ENCODE measurements around the gene CDH24.
A peak's percentile ranks its signal among the peaks of the same experiment; 100 is the strongest.
"Not testable (repeated sequence)": the region's sequence is repeated elsewhere in the genome, so short reads cannot be mapped to it uniquely, and the experiment has no call there.

CDH24 gene

DNA sequence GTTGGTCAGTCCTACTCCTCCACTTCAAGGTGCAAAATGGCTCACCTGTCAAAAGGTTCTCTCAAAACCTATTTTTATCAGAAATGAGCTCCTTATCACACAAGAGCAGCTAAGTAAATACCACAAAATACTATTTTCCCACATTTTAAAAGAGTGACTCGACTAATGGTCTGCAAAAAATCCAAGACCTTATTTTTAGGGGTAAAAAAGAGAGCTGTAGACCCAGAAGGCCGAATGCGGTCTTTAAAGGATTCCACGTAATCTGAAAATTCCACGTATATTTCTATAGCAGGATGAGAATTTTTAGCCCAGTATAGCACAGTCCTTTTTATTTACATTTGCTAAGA is 51.2 kb downstream of the CDH24 start:
- DNase-seq, result no peak

DNA sequence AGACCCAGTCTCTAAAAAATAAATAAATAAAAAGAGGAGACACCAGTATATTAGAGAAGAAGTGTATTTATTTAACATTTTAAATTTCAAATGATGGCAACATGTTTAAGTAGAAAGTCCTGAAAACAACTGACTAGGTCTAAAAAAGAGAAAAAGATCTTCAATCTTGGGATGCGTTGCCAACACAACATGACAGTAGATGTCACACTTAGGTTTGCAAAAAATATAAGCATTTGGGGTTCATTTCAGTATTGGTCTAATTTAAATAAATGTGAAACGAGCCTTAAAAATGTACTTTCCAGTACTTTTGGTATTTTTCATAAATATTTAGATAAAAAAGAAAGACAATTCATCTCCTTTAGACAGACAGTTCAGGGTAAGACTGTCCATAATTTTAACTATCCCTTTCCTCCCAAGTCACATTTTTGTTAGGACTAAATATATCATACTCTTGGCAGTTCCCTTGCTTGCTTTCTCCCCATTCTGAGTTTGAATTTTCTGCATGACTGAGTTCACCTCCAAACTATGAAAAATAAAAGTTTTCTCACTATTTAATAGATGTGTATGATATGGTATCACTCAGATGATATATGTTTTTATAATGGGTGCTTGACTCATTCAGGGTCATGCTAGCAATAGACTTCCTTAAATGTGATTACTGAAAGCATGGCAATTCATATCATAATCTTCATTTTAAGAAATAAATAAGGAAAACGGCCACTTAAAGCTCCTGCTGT is 51.7 kb downstream of the CDH24 start:
- TF ChIP-seq, protein P1, sequence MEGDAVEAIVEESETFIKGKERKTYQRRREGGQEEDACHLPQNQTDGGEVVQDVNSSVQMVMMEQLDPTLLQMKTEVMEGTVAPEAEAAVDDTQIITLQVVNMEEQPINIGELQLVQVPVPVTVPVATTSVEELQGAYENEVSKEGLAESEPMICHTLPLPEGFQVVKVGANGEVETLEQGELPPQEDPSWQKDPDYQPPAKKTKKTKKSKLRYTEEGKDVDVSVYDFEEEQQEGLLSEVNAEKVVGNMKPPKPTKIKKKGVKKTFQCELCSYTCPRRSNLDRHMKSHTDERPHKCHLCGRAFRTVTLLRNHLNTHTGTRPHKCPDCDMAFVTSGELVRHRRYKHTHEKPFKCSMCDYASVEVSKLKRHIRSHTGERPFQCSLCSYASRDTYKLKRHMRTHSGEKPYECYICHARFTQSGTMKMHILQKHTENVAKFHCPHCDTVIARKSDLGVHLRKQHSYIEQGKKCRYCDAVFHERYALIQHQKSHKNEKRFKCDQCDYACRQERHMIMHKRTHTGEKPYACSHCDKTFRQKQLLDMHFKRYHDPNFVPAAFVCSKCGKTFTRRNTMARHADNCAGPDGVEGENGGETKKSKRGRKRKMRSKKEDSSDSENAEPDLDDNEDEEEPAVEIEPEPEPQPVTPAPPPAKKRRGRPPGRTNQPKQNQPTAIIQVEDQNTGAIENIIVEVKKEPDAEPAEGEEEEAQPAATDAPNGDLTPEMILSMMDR (IDR thresholded peaks at IDR 0.05; ENCODE audit: borderline replicate concordance, extremely low read depth, low read length, poor library complexity, severe bottlenecking), result no peak
- TF ChIP-seq EZH2 (IDR thresholded peaks at IDR 0.05; ENCODE audit: borderline replicate concordance, low read depth, low read length, severe bottlenecking), result no peak
- DNase-seq, result no peak
- H3K36me3 ChIP-seq (ENCODE audit: insufficient read depth, low read length), result no peaks in the 10 kb centered on the region
- no peak overlapping the region for H3K27ac ChIP-seq (ENCODE audit: low read length)
- H3K4me3 ChIP-seq (ENCODE audit: low read depth in 1 of 2, low read length in 2 of 2), result peak overlapping the region in 1 of 2 experiments; percentile 64; a peak in 2 of 4 replicates
- peak overlapping the region; percentile 72 for H3K9ac ChIP-seq (ENCODE audit: low read depth, low read length)
- no peaks in the 10 kb centered on the region for H3K9me3 ChIP-seq (ENCODE audit: insufficient read depth, low read length, severe bottlenecking)
- peak overlapping the region; percentile 72 for H3K4me2 ChIP-seq (ENCODE audit: insufficient read depth, low read length)
- H3K79me2 ChIP-seq (ENCODE audit: insufficient read depth, low read length), result peaks cover 29% of the 10 kb centered on the region
- H2AFZ ChIP-seq (ENCODE audit: low read depth, low read length), result peak overlapping the region; percentile 81
- peaks cover 42% of the 10 kb centered on the region for H3K4me1 ChIP-seq (ENCODE audit: insufficient read depth, low read length)
- ATAC-seq (ENCODE audit: insufficient read depth, low read depth), result no peak
- H4K20me1 ChIP-seq (ENCODE audit: insufficient read depth, low read length), result no peaks in the 10 kb centered on the region
- H3K27me3 ChIP-seq (ENCODE audit: insufficient read depth, low read length, poor library complexity), result no peaks in the 10 kb centered on the region

More for the DNA sequence above, 51.2 kb downstream of the CDH24 start:
- H3K9me3 ChIP-seq (ENCODE audit: insufficient read depth, low read length, severe bottlenecking), result no peaks in the 10 kb centered on the region
- no peak for ATAC-seq (ENCODE audit: insufficient read depth, low read depth)
- H2AFZ ChIP-seq (ENCODE audit: low read depth, low read length), result peak overlapping the region; percentile 81
- no peaks in the 10 kb centered on the region for H3K36me3 ChIP-seq (ENCODE audit: insufficient read depth, low read length)
- H4K20me1 ChIP-seq (ENCODE audit: insufficient read depth, low read length), result no peaks in the 10 kb centered on the region
- H3K79me2 ChIP-seq (ENCODE audit: insufficient read depth, low read length), result peaks cover 29% of the 10 kb centered on the region
- H3K4me2 ChIP-seq (ENCODE audit: insufficient read depth, low read length), result peak overlapping the region; percentile 72
- H3K4me1 ChIP-seq (ENCODE audit: insufficient read depth, low read length), result peaks cover 42% of the 10 kb centered on the region
- no peaks in the 10 kb centered on the region for H3K27me3 ChIP-seq (ENCODE audit: insufficient read depth, low read length, poor library complexity)
- peak overlapping the region; percentile 100 for H3K27ac ChIP-seq (ENCODE audit: low read length)
- TF ChIP-seq EZH2 (IDR thresholded peaks at IDR 0.05; ENCODE audit: borderline replicate concordance, low read depth, low read length, severe bottlenecking), result no peak
- TF ChIP-seq, protein P1 (IDR thresholded peaks at IDR 0.05; ENCODE audit: borderline replicate concordance, extremely low read depth, low read length, poor library complexity, severe bottlenecking), result no peak
- H3K9ac ChIP-seq (ENCODE audit: low read depth, low read length), result peak overlapping the region; percentile 72
- H3K4me3 ChIP-seq (ENCODE audit: low read depth in 1 of 2, low read length in 2 of 2), result peak overlapping the region; percentile 28 to 64; a peak in 3 of 4 replicates

GRCh38 chr14:23004274-23004673 is 53.0 kb downstream of the CDH24 start:
- peaks cover 33% of the 10 kb centered on the region for H3K4me1 ChIP-seq (ENCODE audit: insufficient read depth, low read length)
- not testable (repeated sequence) for H4K20me1 ChIP-seq (ENCODE audit: insufficient read depth, low read length); H3K9me3 ChIP-seq (ENCODE audit: insufficient read depth, low read length, severe bottlenecking); H3K9ac ChIP-seq (ENCODE audit: low read depth, low read length); H3K36me3 ChIP-seq (ENCODE audit: insufficient read depth, low read length); ATAC-seq (ENCODE audit: insufficient read depth, low read depth); H2AFZ ChIP-seq (ENCODE audit: low read depth, low read length); H3K27ac ChIP-seq (ENCODE audit: low read length); H3K27me3 ChIP-seq (ENCODE audit: insufficient read depth, low read length, poor library complexity); H3K4me2 ChIP-seq (ENCODE audit: insufficient read depth, low read length); H3K4me3 ChIP-seq (ENCODE audit: low read depth in 1 of 2, low read length in 2 of 2); DNase-seq
- H3K79me2 ChIP-seq (ENCODE audit: insufficient read depth, low read length), result peaks cover 25% of the 10 kb centered on the region

DNA sequence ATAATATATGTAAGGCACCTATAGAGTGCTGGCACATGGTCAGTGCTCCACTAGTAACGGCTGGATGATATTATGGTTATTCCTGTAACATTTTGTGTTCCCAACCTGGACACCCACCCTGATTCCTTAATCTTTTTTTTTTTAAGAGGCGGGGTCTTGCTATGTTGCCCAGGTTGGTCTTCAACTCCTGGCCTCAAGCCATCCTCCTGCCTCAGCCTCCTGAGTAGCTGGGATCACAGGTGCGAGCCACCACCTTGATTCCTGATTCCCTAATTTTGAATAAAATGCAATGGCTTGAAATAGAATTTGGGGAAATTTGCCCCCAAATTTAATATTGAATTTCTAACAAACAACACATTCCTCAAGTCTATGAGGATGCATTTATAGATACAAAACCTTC is 54.7 kb downstream of the CDH24 start:
- peaks cover 13% of the 10 kb centered on the region for H3K79me2 ChIP-seq (ENCODE audit: insufficient read depth, low read length)
- no peaks in the 10 kb centered on the region for H3K27me3 ChIP-seq (ENCODE audit: insufficient read depth, low read length, poor library complexity)
- H3K9me3 ChIP-seq (ENCODE audit: insufficient read depth, low read length, severe bottlenecking), result no peaks in the 10 kb centered on the region
- H4K20me1 ChIP-seq (ENCODE audit: insufficient read depth, low read length), result no peaks in the 10 kb centered on the region
- H3K36me3 ChIP-seq (ENCODE audit: insufficient read depth, low read length), result peaks cover 3% of the 10 kb centered on the region
- H3K4me1 ChIP-seq (ENCODE audit: insufficient read depth, low read length), result peaks cover 16% of the 10 kb centered on the region
- H2AFZ ChIP-seq (ENCODE audit: low read depth, low read length), result no peak overlapping the region
- TF ChIP-seq, protein P1 (IDR thresholded peaks at IDR 0.05; ENCODE audit: borderline replicate concordance, extremely low read depth, low read length, poor library complexity, severe bottlenecking), result no peak
- no peak for TF ChIP-seq EZH2 (IDR thresholded peaks at IDR 0.05; ENCODE audit: borderline replicate concordance, low read depth, low read length, severe bottlenecking)
- no peak overlapping the region for H3K4me2 ChIP-seq (ENCODE audit: insufficient read depth, low read length)
- ATAC-seq (ENCODE audit: insufficient read depth, low read depth) (no peak), DNase-seq (no peak)
- H3K9ac ChIP-seq (ENCODE audit: low read depth, low read length), result no peak overlapping the region
- no peak overlapping the region for H3K27ac ChIP-seq (ENCODE audit: low read length)
- H3K4me3 ChIP-seq (ENCODE audit: low read depth in 1 of 2, low read length in 2 of 2), result no peak overlapping the region
